ENCODE measurements around the gene IL12RB2.

DNA sequence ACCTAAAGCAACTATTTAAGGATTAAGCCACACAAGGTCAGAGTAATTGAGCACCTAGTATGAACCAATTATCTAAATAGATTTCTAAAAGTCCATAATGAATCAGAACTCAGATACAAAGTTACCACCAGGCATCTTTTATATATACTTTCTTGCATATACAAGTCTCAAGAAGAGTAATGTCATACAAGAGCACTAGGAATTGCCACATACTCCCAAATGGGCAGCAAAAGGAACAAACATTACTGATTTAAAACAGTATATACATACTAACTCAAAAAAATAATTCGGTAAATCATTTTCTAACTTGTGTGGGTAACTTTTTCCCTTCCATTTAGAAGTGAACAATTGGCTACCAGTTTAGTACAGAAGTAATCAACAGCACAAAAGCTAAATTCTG lies 100.5 kb downstream of the IL12RB2 start:
- TF ChIP-seq, protein P1, sequence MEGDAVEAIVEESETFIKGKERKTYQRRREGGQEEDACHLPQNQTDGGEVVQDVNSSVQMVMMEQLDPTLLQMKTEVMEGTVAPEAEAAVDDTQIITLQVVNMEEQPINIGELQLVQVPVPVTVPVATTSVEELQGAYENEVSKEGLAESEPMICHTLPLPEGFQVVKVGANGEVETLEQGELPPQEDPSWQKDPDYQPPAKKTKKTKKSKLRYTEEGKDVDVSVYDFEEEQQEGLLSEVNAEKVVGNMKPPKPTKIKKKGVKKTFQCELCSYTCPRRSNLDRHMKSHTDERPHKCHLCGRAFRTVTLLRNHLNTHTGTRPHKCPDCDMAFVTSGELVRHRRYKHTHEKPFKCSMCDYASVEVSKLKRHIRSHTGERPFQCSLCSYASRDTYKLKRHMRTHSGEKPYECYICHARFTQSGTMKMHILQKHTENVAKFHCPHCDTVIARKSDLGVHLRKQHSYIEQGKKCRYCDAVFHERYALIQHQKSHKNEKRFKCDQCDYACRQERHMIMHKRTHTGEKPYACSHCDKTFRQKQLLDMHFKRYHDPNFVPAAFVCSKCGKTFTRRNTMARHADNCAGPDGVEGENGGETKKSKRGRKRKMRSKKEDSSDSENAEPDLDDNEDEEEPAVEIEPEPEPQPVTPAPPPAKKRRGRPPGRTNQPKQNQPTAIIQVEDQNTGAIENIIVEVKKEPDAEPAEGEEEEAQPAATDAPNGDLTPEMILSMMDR (conservative IDR thresholded peaks at IDR 0.05 in 1 of 2, IDR thresholded peaks at IDR 0.05 in 1 of 2; ENCODE audit: low read depth in 1 of 2, low read length in 2 of 2), result no peak
- TF ChIP-seq EZH2 (IDR thresholded peaks at IDR 0.05; ENCODE audit: low read length, missing control alignments), result no peak
